GM18499 (cell line): ENCODE data around the gene OSBPL10.

ENCODE experiments used
- ATAC-seq: cut with Tn5 transposase; IDR thresholded peaks from one replicate; pipeline ENCODE4 v1.9.1; 2021; ENCODE audit warnings: moderate number of reproducible peaks; ENCODE audit not compliant: insufficient read depth, unreplicated experiment

The OSBPL10 gene

DNA sequence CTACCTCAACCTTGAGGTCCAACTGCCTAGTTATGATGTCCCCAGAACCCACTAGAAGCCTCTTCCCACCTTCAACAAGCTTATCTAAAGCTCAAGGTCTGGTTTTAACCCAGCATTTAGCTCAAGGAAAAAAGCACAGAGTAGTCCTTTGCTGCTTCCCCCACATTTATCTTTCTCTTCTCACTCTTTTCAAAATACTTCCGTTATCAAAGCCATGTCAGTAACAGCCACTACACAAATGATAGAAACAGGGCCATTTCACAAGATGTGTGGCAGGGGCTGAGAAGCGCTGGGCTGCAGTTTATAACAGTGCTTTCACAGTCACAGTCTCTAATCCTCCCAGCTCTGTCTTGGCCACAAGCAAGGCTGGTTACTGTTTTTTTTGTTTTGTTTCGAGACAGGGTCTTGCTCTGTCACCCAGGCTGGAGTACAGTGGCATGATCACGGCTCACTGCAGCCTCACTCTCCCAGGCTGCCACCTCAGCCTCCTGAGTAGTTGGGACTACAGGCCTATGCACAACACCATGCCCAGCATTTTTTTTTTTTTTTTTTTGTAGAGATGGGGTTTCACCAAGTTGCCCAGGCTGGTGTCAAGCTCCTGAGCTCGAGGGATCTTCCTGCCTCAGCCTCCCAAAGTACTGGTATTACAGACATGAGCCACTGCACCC lies 218.8 kb downstream of the OSBPL10 start:
- ATAC-seq = no peak

DNA sequence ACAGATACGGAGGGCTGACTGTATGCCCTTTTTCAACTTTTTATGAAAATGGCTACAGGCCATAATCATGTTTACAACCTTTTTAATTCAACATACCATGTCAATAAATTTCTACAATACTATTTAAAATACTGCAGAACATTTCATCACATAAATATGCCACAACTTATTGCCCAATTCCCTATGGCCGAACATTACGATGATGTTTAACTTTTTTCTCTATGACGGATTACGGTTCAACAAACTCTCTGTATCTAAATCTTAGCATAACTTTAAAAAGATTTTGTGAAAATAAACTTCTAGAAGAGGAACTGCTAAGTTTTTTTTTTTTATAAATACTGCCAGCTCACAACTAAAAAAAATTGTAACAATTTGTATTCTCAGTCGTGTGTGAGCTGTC lies 220.4 kb downstream of the OSBPL10 start:
- no peak for ATAC-seq

DNA sequence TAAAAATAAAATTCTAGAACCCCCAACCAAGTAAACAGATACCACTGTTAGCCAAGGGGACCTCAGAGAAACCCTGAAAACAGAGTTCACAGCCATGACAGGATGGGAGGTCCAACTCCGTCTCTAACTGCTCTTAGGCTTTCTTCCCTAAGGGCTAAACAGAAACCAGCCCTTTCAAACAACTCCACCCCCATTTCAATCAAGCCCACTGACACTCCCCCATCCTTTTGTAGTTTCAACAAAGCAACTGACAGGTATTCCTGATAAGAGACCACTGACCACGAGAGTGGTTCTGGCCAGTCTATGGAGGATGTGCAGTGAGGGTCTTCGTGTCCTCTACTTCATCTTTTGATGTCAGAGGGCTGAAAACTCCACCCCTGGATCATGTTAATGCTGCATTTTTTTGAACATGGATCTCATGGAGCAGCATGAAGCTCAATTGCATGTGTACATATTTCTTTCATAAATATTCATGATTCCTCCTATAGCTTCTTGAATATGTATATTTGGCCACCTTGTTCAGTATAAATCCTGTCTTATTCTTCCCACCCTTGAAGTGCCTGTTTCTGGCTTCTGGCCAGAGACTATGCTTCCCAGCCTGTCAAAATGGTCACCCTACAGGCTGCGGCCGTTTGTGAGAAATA lies 222.6 kb downstream of the OSBPL10 start:
- ATAC-seq = no peak

DNA sequence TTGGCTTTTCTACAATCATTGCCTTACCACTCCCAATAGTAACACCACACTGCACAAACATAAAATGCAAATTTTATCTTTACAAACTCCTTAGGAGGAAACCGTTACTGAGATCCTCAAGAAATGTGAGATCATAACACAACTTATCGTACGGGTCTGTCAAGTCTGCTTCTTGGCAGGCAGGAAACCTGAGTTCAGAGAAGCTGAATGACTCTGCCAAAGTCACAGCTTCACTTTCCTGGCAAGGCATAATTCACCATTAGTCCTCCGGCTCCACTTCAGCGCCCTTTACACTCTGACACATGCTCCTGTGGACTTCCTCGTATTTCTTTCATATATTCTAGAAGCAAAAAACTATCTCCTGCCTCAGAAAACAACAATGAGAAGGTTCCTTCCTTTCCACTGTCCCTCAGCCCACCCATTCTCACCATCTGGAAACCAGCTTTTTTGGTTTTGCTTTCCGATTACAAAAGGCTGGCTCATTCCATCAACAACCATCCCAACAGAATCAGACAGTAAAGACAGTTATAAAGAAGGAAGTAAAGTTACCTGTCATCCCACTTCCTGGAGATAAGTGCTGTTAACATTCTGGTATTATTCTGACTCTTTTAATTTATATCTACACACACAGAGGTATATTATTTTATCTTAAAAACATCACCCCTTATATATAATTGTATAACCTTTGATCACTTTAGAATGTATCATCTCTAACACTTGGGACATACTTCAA lies 225.0 kb downstream of the OSBPL10 start:
- no peak for ATAC-seq

DNA sequence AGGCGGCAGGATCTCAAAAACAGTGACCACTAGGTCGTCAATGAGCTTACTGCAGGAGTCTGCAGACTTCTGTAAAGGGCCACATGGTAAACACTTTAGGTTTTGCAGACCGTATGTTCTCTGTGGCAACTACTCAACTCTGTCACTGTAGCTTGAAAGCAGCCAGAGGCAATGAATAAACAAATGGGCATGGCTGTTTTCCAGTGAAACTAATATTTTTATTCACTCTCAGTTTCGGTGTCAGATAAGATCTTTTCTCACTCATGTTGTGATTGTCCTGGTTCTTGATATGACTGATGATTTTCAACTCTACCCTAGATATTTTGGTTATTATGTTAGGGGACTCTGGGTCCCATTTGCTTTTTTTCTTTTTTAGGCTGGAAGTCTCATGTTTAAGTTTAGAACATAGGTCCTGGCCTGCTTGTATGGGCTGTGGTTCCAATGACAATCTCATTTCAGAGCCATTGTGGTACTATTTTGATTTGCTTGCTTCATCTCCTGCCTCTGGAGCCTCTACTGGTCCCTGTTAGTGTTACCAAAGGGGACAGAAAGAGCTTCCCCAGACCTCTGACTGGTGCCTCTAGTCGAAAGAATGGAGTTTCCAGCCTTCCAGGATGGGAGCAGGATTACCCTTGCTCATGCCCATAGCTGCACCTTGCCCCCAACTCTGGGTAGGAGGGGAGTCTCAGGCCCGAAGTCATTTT lies 226.3 kb downstream of the OSBPL10 start:
- ATAC-seq = peak; percentile 90

DNA sequence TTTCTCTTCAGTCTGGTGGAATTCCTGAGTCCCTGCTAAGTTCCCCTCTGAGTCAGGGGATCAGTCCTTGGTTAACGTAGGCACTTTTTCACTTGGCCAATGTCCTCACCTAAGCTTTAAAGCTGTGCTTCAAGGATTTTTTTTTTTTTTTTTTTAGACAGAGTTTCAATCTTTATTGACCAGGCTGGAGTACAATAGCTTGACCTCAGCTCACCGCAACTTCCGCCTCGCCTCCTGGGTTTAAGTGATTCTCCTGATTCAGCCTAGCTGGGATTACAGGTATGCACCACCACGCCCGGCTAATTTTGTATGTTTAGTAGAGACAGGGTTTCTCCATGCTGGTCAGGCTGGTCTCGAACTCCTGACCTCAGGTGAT lies 228.0 kb downstream of the OSBPL10 start:
- no peak for ATAC-seq

DNA sequence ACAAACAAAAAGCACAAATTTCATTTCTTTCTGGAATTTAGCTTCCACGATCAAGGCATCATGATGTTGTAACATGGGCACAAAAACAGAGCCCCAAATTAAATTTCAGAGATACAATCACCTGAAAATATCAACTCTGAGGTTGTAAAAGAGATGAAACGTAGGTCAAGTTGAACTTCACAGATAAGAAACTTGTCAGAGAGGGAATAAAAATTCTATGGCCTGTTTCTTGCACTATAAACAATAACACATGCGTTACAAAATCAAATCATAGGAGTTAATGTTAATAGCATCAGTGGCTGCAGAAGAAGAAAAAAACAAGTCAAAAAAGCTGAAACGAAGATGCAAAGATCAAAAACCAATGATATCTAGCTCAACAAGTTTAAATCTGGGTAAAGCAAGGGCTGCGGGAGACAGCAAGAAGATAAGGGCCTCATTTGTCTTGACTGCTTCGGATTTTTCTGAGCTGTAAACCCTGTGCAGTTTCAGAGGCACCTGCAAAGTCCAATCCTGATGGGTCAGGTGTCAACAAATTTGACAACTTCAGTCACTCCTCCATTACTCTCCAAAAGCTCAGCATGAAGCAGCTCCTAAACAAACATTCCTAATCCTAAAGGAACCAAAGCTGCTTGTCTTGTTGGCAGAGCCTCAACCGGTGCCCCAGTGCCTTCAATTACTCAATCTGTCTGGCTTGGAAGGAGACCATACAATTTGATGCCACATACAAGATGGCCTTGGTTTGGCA lies 228.6 kb downstream of the OSBPL10 start:
- no peak for ATAC-seq

DNA sequence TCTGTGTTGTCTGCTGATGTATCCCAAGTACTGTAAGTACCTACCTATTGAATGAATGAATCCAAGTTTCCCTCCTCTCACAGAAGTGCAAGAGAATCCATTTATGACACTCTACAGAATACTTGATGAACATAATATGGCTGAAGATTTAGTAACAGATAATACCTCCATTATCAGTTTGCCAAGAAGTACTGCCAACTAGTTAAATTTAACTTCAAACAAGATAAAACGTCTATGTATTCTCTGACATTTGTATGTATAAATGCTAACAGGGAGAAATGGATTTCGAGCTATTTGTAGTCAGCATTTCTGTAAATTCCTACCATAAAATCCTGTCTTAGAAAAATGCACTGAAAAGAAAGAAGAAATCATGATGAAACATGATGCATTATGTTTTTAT lies 230.7 kb downstream of the OSBPL10 start:
- no peak for ATAC-seq

DNA sequence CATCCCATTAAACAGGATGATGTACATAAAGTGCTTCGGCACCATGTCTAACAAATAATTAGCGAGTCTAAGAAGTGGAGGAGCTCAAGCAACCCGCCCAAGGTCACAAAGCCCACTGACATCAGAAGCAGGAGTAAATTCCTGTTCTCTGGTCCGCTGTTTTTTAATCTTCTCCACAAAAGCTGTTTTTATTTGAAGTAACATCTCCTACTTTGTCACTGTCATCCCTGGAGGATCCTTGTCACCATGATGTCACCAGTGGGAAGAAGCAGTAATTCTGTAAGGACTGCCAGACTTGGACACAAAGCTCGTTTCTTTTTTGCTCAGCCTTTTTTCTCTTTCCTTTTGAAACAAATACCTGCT lies 232.1 kb downstream of the OSBPL10 start:
- ATAC-seq = no peak

DNA sequence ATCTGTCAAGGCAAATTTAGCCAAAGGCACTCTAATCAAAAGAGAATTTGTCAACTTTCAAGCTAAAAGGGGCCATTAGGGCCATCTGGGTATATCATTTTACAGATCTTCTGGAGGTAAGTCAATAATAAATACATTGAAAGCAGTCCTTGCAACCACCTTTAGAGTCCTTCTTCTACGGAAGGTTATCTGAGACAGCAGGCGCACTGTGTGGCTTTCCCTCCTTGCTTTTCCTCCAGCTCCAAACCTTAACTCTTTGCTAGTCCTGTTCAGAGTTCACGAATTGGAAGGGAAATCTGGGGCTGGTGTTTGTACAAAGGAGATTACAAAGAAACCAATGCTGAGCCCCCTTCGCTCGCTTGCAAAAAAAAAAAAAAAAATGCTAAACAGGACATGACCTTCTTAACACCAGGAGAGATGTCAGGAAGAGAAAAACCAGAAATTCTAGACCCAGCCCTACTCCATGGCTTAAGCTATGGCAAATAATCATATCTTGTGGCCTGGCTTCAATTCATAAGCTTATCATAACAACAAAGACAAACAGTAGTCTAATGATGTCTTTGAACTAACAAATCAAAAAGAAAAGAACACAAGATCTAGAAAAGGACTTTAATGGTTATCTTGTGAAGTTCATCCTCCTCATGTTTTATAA lies 232.7 kb downstream of the OSBPL10 start:
- no peak for ATAC-seq

DNA sequence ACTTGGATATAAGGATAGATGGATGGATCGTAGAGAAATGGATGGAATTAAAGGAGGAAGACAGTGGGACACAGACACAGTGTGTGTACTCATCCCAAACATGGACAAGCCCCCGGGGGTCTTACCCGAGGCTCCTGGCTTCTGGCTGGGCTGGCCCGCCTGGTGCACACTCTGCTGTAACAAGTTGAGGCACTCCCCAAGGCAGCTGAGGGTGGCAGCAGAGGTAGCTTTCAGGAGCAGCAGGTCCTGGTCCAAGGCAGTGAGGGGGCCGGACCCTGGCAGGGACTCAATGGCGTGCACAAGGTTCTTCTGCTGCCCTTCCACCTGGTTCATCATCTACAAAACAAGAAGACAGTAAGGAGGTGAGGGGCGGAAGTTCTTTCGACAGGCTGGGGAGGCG lies 233.3 kb downstream of the OSBPL10 start:
- ATAC-seq = no peak

DNA sequence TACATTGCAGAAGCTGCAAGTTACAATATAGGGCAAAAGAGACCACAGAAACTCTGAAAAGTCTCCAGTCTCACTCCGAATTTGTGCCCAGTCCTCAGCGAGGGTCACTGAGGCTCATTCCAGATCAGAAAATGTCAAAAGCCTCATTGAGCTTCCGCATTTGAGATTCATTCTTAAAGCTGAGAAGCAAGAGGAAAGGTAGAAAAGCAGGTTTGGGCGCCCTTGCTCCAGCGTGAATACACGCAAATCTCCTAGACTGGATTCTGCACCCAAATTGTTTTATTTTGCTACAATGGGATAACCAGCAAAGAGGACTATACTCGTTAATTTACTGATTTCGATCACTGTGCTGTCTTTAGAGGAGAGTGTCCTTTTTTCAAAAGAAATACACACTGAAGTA lies 236.1 kb downstream of the OSBPL10 start:
- ATAC-seq = no peak

DNA sequence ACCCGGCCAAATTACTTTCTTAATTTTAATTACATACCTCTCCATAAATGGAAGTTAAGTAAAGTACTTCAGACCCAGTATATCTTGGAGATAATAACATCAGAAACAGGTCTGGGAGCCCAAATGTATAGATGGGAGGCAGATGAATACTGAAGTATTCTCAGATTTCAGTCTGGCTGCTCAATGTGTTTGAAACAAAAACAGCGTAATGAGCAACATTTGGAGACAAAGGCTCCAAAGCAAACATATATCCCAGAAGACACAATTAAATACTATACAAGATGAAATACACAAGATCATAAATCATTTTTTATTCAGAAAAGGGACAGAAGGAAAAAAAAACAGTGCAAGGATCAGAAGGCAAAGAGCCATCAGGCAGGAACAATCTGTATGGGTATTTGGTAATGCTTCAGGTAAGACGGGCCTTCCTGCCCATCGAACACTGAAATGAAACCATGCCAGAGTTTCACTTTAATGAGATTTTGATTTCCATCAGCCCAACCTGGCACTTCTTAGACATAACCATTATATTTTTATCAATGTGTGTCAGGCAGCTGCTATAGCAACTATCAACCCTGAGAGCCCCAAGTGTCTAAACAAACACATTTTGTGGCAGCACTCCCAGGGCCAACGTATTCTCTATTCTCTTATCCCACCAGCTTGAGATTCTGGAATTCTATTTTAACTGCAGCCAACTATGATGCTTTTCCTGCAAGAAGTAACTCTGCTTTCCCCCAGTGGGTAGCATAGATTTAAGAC lies 237.6 kb downstream of the OSBPL10 start:
- no peak for ATAC-seq

DNA sequence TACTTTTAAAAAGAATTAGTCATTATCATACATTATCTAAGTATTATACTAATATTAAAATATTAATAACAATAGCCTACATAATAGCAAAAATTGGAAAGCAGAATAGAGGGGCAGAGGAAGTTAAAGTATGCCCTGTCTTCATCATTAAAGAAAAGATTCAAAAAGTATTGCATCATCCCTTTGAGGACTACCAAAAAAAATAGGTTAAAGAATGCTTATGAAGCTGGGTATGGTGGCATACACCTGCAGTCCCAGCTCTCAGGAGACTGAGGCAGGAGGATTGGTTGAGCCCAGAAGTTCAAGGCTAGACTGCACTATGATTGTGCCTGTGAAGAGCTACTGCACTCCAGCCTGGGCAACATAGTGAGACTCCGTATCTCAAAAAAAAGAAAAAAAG lies 240.7 kb downstream of the OSBPL10 start:
- no peak for ATAC-seq

DNA sequence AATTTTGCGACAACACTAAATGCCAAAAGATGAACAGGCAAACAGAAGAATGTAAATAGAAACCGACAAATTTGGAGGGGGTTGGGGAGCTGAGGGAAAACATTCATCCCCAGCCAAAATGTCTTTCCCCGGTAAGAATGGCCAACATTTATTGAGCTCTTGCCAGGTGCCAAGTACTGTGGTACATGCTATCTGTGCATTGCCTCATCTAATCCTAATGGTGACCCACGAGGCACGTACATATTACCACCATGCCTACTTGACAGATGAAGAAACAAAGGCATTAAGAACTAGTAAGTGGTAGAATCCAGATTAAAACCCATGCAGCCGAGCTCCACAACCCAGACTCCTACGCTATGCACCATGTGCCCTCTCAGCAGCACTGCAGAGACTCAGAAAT lies 242.7 kb downstream of the OSBPL10 start:
- ATAC-seq = no peak

DNA sequence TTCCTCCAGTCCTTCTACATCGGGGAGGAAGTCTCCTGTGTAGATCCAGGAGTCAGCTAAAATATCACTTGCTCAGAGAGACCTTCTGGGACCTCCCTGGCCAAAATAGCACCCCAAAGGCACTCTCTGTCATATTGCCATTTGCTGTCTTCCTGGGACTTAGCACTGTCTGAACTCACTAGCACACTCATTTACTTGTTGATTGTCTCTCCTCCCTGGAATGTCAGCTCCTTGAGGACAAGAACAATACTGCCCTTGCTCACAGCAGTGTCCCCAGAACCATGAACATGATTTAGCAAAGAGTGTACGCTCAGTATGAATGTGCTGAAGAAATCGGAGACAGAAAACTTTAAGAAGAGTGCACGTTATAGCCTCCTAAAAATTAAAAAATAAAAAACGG lies 245.4 kb downstream of the OSBPL10 start:
- ATAC-seq = no peak

DNA sequence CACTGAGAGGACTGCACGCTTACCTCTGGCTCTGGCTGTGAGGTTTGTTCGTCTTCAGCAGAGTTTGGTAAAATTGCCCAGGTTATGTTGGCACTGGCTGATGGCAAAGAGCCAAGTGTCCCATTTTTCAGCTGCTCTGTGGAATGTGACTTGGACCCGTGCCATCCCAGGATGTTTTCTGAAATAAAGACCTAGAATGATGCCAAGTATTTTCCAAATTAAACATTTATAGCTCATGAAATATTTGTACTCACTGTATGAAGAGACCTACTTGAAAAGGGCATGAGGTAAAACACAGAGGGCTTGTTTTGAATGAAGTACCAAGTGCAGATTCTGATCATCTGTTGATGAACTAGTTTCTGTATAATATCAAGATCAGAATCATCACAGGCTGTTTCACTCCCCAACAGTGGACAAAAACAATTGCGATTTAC lies 247.8 kb downstream of the OSBPL10 start:
- ATAC-seq = no peak

DNA sequence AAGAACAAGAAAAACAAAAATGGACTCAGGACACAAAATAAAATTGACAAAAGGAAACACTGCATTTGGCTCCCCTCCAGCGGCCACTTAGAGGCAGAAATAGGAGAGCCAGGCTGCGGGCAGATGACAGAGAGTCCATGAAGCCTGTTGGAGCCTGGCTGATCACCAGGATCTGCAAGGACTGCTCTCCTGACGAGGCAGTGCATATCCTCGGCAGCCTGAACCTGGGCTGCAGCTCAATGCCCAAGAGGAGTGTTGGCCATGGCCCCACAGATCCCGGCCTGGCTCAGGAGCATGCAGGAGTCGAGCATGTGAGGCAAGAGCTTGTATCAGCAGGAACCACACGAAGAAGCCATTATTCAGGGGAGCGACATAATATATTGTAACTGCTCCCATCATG lies 248.5 kb downstream of the OSBPL10 start:
- ATAC-seq = no peak

DNA sequence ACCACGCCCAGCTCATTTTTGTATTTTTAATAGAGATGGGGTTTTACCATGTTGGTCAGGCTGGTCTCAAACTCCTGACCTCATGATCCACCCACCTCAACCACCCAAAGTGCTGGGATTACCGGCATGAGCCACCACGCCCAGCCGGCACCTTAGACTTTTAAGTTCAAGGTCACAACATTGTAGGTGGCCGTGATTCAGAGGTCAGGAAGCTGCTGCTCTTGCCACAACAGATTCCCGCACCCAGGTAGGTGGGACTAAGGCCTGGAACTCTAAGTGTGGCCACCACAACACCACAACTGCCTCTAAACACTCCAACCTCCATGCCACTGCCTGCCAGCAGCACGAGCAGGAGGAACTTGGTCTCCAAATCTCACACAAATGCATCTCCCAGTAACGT lies 251.5 kb downstream of the OSBPL10 start:
- ATAC-seq = no peak
